HG02759 (cell line): ENCODE data around the gene GIN1.
"Not testable (repeated sequence)": the region's sequence is repeated elsewhere in the genome, so short reads cannot be mapped to it uniquely, and the experiment has no call there.

ENCODE experiments used
- ATAC-seq: cut with Tn5 transposase; IDR thresholded peaks from one replicate; pipeline ENCODE4 v1.9.1; 2021; ENCODE audit warnings: mild to moderate bottlenecking, moderate library complexity; ENCODE audit not compliant: unreplicated experiment

The GIN1 gene, protein sequence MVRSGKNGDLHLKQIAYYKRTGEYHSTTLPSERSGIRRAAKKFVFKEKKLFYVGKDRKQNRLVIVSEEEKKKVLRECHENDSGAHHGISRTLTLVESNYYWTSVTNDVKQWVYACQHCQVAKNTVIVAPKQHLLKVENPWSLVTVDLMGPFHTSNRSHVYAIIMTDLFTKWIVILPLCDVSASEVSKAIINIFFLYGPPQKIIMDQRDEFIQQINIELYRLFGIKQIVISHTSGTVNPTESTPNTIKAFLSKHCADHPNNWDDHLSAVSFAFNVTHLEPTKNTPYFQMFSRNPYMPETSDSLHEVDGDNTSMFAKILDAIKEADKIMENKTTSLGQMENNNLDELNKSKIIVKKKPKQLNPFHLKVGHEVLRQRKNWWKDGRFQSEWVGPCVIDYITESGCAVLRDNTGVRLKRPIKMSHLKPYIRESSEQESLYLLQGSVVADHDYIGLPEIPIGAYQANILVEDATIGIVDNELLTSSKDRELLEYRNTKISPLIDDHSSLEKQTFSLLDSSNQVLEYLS

GRCh38 chr5:103119765-103120606 lies at the start of gene GIN1, which contains the start of gene PPIP5K2:
Gene GIN1 (minus strand): TSS chr5:103120138. CDS start chr5:103108707, 11,431 bp downstream.
Gene PPIP5K2 (plus strand): TSS chr5:103120301. CDS start chr5:103129590, 9,289 bp downstream.
- peak; percentile 93 for ATAC-seq

DNA sequence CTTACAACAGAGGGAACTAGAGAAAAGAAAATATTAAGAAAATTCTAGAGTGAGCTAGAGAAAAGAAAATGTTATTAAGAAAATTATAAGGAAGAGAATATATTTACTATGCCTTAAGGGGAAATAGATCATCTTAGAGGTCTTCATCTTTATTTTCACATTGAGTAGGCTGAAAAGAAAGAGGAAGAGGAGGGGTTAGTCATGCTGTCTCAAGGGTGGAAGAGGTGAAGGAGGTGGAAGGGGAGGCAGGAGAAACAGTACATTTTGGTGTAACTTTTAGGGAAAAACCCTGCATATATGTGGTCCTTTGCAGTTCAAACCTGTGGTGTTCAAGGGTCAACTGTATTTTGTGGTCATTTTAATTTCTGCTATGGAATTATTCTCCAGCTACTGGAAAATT lies 46.8 kb upstream of the GIN1 start:
- ATAC-seq = no peak

DNA sequence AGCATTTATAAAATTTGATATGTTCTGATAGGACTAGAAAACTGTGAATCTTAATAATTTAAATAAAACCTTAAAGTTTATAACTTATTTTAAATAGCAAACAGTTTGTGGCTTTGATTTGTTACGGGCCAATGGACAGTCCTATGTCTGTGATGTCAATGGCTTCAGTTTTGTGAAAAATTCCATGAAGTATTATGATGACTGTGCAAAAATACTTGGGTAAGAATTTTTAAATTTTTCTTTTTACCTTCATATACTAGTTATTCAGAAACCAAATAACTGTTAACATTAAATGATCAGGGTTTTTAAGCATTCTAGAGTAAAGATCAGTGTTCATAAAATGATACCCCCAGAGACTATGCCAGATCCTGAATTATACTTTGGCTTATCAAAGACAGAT lies 31.2 kb upstream of the GIN1 start:
- ATAC-seq = no peak

- ATAC-seq = no peak
These were observed 28.3 kb upstream of the GIN1 start for GRCh38 chr5:103148213-103148612.

GRCh38 chr5:103145196-103145595 lies 25.3 kb upstream of the GIN1 start:
- no peak for ATAC-seq

DNA sequence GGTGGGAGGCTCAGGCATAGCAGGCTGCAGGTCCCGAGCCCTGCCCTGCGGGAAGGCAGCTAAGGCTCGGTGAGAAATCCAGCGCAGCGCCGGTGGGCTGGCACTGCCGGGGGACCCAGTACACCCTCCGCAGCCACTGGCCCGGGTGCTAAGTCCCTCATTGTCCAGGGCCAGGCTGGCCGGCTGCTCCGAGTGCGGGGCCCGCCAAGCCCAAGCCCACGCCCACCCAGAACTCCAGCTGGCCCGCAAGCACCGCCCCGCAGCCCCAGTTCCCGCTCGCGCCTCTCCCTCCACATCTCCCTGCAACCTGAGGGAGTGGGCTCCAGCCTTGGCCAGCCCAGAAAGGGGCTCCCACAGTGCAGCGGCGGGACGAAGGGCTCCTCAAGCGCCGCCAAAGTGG lies 22.2 kb upstream of the GIN1 start:
- ATAC-seq = not testable (repeated sequence)

- peak; percentile 98 for ATAC-seq
These were observed 19.4 kb upstream of the GIN1 start for GRCh38 chr5:103139264-103139865.

GRCh38 chr5:103138202-103138690 lies 18.3 kb upstream of the GIN1 start:
- no peak for ATAC-seq

DNA sequence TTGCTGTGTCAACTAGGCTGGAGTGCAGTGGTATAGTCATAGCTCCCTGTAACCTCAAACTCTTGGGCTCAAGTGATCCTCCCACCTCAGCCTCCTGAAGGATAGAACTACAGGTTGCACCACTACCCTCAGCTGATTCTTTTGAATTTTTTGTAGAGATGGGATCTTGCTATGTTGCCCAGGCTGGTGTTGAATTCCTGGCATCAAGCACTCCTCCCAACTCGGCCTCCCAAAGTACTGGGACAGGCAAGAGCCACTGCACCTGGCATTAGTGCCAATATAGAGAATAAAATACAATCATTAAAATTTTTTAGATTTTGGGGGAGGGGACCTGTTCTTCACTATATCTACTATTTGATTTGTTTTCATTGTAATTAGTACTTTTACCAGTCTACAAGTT lies 15.5 kb upstream of the GIN1 start:
- no peak for ATAC-seq

- ATAC-seq = no peak
These were observed 13.3 kb upstream of the GIN1 start for GRCh38 chr5:103133231-103133630.

GRCh38 chr5:103132684-103133083 lies 12.7 kb upstream of the GIN1 start:
- no peak for ATAC-seq

- ATAC-seq = no peak
These were observed 8.3 kb upstream of the GIN1 start for GRCh38 chr5:103128202-103128601.

- ATAC-seq = no peak
These were observed 7.4 kb upstream of the GIN1 start for GRCh38 chr5:103127292-103127817.

- ATAC-seq = no peak
These were observed 6.6 kb upstream of the GIN1 start for GRCh38 chr5:103126557-103126956.

DNA sequence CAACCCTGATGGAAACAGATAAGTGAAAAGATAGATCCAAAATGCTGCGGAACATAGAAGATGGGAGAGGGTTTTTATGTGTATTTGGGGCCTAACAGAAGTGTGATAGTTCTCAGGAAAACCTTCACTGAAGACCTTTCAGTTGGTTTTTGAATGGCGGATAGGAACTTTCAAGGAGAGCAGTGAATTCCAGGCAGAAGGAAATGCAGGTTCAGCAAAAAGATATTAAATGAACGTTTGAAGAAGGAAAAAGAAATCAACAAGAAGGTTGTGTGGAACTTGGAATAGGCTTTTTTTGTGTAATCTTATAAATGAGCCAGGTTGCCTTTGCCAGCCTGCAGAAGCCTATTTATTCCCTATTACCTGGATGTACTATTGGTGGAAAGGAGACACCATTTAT lies 2.3 kb upstream of the GIN1 start:
- ATAC-seq = no peak

DNA sequence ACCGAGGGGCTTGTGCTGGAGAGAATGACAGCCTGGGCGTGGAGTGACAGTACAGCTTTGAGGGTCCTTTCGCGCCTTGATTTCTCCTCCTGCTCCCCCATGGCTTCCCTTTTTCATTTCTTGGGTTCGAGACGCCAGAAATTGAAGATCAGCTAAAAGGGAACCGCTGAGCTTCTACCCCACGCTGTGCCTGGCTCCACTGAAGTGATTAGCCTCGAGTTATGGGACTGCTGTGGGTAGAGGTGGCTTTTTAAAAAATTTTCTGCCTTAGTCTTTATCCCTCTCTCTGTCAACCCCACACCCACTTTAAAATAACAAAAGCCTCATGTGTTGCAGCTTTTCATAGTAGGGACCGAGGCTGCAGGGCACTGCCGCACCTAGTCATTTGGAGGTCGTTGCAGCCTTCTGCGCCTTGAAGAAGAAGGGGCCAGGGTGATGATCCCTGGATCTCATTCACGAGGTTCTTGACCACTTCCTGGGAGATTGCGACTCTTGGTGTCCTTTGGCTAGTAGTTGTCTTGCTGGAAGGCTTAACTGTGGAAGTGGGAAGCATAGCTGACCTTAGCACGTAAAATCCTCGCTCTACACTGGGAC lies 766 bp upstream of the GIN1 start:
- no peak for ATAC-seq

DNA sequence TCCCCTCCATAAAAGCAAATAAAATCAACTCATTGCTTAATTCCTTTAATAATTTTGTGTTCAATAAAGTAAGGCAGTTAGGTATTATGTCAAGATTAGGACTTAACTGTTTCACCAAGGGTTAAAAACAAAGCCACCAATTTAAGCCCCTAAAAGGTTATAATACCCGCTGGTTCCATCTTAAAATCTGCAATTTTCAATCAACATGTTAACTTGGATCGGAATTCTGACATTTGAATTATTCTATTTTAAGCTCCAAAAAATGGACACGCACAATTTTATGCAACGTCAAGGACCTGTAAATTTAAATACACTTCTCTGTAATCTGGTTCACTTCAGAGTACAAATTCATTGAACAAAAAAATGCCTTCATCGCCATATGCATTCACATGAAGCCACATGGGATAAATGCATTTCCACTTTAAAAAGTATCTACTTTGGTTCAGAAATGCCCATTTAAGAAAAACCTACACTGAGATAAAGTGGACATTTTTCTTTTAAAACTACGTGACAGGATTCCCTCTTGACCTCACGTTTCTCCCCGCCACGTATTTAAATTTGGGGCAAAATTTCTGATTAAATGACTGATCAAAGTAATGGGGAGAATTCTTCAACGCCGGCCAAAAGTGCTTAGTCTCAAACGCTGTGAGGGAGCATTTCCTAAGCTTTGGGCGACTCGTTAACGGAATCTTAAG lies 721 bp downstream of the GIN1 start:
- ATAC-seq = no peak

DNA sequence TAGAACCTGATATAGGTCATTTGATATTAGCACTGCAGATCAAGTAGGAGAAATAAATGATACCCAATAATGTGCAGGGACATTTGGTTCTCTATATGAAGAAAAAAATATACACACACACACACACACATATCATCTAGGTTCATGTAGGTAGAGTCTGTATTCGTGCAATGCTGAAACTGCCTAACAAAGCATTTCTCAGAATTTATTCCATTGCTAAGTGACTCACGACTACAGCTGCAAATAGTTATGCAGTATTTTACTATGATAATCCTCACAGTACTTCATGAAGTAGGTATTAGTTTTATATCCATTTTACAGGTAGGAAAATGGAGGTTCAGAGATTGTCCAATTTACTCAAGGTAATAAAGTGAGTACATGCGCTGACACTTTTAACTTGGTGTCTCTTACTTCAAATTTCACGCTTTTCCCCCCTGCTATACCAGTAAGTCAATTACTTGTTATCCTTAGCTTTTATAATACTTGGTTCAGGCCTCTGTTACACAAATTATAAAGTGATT lies 2.4 kb downstream of the GIN1 start:
- ATAC-seq = no peak

- no peak for ATAC-seq
These were observed 5.5 kb downstream of the GIN1 start for GRCh38 chr5:103114440-103114839.

- ATAC-seq = no peak
These were observed 7.0 kb downstream of the GIN1 start for GRCh38 chr5:103112910-103113309.
